Measurements from ENCODE around the gene MINDY2.

DNA sequence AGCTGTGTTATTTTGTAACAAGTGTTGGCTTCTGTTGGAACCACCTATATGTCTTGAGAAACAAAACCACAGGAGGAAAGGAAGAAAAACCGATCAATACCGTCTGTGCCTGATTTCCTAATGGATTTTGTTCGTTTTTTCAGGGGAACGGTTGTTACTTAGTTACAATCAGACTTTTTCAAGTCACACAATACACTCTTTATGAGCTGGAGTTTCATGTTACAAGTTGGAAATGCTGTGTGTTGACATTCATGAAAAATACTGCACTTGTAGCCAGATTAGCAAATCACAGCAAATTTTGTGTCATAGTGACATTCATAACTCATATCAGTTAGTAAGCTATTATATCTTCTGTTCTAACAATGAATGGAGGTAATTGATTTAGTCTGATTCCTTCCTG is 83.5 kb downstream of the MINDY2 start:
- TF ChIP-seq CTCF (IDR thresholded peaks at IDR 0.05 in 2 of 3, conservative IDR thresholded peaks at IDR 0.05 in 1 of 3; ENCODE audit: control insufficient read depth in 2 of 3, extremely low read depth in 1 of 3, insufficient read depth in 1 of 3, low read depth in 3 of 3, low read length in 3 of 3) (no peak), CREB1 (IDR thresholded peaks at IDR 0.05; ENCODE audit: low read depth) (no peak), EZH2 (IDR thresholded peaks at IDR 0.05; ENCODE audit: borderline replicate concordance, control insufficient read depth, low read depth, low read length) (no peak), HDAC2 (IDR thresholded peaks at IDR 0.05) (no peak), CBX5 (IDR thresholded peaks at IDR 0.05; ENCODE audit: low read depth) (no peak), FOXK2 (IDR thresholded peaks at IDR 0.05) (no peak), SIN3A (IDR thresholded peaks at IDR 0.05; ENCODE audit: low read depth, low read length) (no peak), PBX3 (IDR thresholded peaks at IDR 0.05; ENCODE audit: insufficient replicate concordance, low read depth, low read length) (no peak), NFIC (IDR thresholded peaks at IDR 0.05; ENCODE audit: low read depth, low read length) (no peak), EP300 (IDR thresholded peaks at IDR 0.05; ENCODE audit: borderline replicate concordance in 1 of 2, control insufficient read depth in 1 of 2, low read depth in 2 of 2, low read length in 2 of 2) (no peak)
- TF ChIP-seq, protein P1, sequence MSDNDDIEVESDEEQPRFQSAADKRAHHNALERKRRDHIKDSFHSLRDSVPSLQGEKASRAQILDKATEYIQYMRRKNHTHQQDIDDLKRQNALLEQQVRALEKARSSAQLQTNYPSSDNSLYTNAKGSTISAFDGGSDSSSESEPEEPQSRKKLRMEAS (IDR thresholded peaks at IDR 0.05; ENCODE audit: low read depth, low read length), result no peak
- TF ChIP-seq, protein P2, sequence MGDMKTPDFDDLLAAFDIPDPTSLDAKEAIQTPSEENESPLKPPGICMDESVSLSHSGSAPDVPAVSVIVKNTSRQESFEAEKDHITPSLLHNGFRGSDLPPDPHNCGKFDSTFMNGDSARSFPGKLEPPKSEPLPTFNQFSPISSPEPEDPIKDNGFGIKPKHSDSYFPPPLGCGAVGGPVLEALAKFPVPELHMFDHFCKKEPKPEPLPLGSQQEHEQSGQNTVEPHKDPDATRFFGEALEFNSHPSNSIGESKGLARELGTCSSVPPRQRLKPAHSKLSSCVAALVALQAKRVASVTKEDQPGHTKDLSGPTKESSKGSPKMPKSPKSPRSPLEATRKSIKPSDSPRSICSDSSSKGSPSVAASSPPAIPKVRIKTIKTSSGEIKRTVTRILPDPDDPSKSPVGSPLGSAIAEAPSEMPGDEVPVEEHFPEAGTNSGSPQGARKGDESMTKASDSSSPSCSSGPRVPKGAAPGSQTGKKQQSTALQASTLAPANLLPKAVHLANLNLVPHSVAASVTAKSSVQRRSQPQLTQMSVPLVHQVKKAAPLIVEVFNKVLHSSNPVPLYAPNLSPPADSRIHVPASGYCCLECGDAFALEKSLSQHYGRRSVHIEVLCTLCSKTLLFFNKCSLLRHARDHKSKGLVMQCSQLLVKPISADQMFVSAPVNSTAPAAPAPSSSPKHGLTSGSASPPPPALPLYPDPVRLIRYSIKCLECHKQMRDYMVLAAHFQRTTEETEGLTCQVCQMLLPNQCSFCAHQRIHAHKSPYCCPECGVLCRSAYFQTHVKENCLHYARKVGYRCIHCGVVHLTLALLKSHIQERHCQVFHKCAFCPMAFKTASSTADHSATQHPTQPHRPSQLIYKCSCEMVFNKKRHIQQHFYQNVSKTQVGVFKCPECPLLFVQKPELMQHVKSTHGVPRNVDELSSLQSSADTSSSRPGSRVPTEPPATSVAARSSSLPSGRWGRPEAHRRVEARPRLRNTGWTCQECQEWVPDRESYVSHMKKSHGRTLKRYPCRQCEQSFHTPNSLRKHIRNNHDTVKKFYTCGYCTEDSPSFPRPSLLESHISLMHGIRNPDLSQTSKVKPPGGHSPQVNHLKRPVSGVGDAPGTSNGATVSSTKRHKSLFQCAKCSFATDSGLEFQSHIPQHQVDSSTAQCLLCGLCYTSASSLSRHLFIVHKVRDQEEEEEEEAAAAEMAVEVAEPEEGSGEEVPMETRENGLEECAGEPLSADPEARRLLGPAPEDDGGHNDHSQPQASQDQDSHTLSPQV (IDR thresholded peaks at IDR 0.05), result no peak

All from GM12878 (cell line).